GM12872 (cell line): ENCODE measurements around the gene PTCD1.

Source experiments
- CTCF ChIP-seq: IDR thresholded peaks from 3 replicates; pipeline ENCODE4 v1.5.1; 2011; ENCODE audit warnings: low read depth, mild to moderate bottlenecking, low read length, moderate library complexity; ENCODE audit not compliant: insufficient read depth

PTCD1 gene

GRCh38 chr7:99390941-99391602 lies 47.5 kb downstream of the PTCD1 start:
- TF ChIP-seq CTCF, result no peak

GRCh38 chr7:99389772-99390171 lies 48.8 kb downstream of the PTCD1 start:
- no peak for TF ChIP-seq CTCF

- no peak for TF ChIP-seq CTCF
Observed at GRCh38 chr7:99387912-99388311, 50.7 kb downstream of the PTCD1 start.

GRCh38 chr7:99386584-99387238 lies 51.9 kb downstream of the PTCD1 start:
- TF ChIP-seq CTCF, result peak; percentile 48

- no peak for TF ChIP-seq CTCF
Observed at GRCh38 chr7:99385564-99385963, 53.0 kb downstream of the PTCD1 start.

GRCh38 chr7:99384523-99384922 lies 54.1 kb downstream of the PTCD1 start:
- no peak for TF ChIP-seq CTCF

- TF ChIP-seq CTCF, result no peak
Observed at GRCh38 chr7:99383791-99384370, 54.7 kb downstream of the PTCD1 start.
